HepG2 (cell line): ENCODE results near the gene RFX2. TPM values are rescaled to one million over a fixed set of nuclear protein-coding genes. Genes with fewer than 3 reads are reported as not detected.

ENCODE experiments used
- CBFB ChIP-seq: sonication (generic); formaldehyde crosslinking; IDR thresholded peaks from 2 replicates; pipeline ENCODE4 v1.4.0; 2020; ENCODE audit warnings: missing genetic modification reagents
- ETV5 ChIP-seq: IDR thresholded peaks from 2 replicates; pipeline ENCODE4 v1.6.1; 2018; ENCODE audit warnings: missing biosample characterization, missing genetic modification reagents, inconsistent platforms, borderline replicate concordance
- HMGXB4 ChIP-seq, 2 experiments: sonication (generic) in 1 of 2; formaldehyde crosslinking in 1 of 2; IDR thresholded peaks; 2 replicates each; pipeline versions ENCODE4 v1.4.0 to v1.6.1; 2018 to 2020; ENCODE audit warnings: missing genetic modification reagents in 2 of 2, borderline replicate concordance in 1 of 2, low read depth in 1 of 2, mild to moderate bottlenecking in 1 of 2, missing biosample characterization in 1 of 2
- KMT2B ChIP-seq: IDR thresholded peaks from 2 replicates; pipeline ENCODE4 v1.6.1; 2016; ENCODE audit warnings: missing genetic modification reagents, missing compliant biosample characterization
- PAF1 ChIP-seq: IDR thresholded peaks from 2 replicates; pipeline ENCODE4 v1.6.1; 2016; ENCODE audit warnings: missing genetic modification reagents, missing compliant biosample characterization
- ZBTB40 ChIP-seq, 2 experiments: fragments of 450-650 bp in 1 of 2; sonication (generic) in 1 of 2; formaldehyde crosslinking in 1 of 2; IDR thresholded peaks; 2 replicates each; pipeline versions ENCODE4 v1.6.1 to v1.8.0; 2016 to 2022; ENCODE audit warnings: antibody characterized with exemption in 1 of 2, mild to moderate bottlenecking in 1 of 2, missing genetic modification reagents in 1 of 2
- polyA plus RNA-seq, 8 experiments: library from polyadenylated mRNA; depleted of rRNA in 3 of 8; stranded (reverse) in 7 of 8; unstranded in 1 of 8; fragments of >200 nt; fragmentation: Illumina TruSeq in 4 of 8; extraction: Trizol in 4 of 8; gene quantifications; 2 replicates each; pipeline versions ENCODE4 v1.2.1 to v1.2.3, GENCODE V29; 2011 to 2016; ENCODE audit warnings: low read depth in 4 of 8, missing spikeins in 1 of 8, mixed read lengths in 1 of 8; ENCODE audit not compliant: insufficient read depth in 1 of 8
- total RNA-seq, 5 experiments: library from RNA; depleted of rRNA; stranded (reverse); fragments of >200 nt; fragmentation: Illumina TruSeq; extraction: Trizol; gene quantifications; 2 replicates each; pipeline ENCODE4 v1.2.3, GENCODE V29; 2016; ENCODE audit warnings: low read depth in 1 of 5
- TF ChIP-seq, protein P1 (sequence below): sonication (generic); formaldehyde crosslinking; IDR thresholded peaks from 2 replicates; pipeline ENCODE4 v1.5.1; 2020; ENCODE audit warnings: mild to moderate bottlenecking, moderate library complexity, missing genetic modification reagents
- TF ChIP-seq, protein P2 (sequence below): sonication (generic); formaldehyde crosslinking; IDR thresholded peaks from 2 replicates; pipeline ENCODE4 v1.5.1; 2020; ENCODE audit warnings: mild to moderate bottlenecking, missing genetic modification reagents, moderate library complexity

RFX2 gene
- total and polyA plus RNA-seq, 2 of the 13 experiments (the other 11 are each of a cell fraction or from before 2014, with no cell fraction given), result 2.8 to 3.3 TPM

- no peak for TF ChIP-seq ZBTB40 (IDR thresholded peaks at IDR 0.05)
- TF ChIP-seq ZBTB40 (CRISPR knock-in tag; IDR thresholded peaks at IDR 0.05), result peak; percentile 89
- peak; percentile 15; the same call in 1 of the 2 replicates for TF ChIP-seq CBFB
- peak; percentile 98 for TF ChIP-seq ETV5 (CRISPR knock-in tag)
- TF ChIP-seq PAF1 (CRISPR knock-in tag), result no peak
- TF ChIP-seq KMT2B, result peak; percentile 75
- TF ChIP-seq, protein P1, sequence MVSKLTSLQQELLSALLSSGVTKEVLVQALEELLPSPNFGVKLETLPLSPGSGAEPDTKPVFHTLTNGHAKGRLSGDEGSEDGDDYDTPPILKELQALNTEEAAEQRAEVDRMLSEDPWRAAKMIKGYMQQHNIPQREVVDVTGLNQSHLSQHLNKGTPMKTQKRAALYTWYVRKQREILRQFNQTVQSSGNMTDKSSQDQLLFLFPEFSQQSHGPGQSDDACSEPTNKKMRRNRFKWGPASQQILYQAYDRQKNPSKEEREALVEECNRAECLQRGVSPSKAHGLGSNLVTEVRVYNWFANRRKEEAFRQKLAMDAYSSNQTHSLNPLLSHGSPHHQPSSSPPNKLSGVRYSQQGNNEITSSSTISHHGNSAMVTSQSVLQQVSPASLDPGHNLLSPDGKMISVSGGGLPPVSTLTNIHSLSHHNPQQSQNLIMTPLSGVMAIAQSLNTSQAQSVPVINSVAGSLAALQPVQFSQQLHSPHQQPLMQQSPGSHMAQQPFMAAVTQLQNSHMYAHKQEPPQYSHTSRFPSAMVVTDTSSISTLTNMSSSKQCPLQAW (CRISPR knock-in tag), result peak; percentile 98
- TF ChIP-seq, protein P2, sequence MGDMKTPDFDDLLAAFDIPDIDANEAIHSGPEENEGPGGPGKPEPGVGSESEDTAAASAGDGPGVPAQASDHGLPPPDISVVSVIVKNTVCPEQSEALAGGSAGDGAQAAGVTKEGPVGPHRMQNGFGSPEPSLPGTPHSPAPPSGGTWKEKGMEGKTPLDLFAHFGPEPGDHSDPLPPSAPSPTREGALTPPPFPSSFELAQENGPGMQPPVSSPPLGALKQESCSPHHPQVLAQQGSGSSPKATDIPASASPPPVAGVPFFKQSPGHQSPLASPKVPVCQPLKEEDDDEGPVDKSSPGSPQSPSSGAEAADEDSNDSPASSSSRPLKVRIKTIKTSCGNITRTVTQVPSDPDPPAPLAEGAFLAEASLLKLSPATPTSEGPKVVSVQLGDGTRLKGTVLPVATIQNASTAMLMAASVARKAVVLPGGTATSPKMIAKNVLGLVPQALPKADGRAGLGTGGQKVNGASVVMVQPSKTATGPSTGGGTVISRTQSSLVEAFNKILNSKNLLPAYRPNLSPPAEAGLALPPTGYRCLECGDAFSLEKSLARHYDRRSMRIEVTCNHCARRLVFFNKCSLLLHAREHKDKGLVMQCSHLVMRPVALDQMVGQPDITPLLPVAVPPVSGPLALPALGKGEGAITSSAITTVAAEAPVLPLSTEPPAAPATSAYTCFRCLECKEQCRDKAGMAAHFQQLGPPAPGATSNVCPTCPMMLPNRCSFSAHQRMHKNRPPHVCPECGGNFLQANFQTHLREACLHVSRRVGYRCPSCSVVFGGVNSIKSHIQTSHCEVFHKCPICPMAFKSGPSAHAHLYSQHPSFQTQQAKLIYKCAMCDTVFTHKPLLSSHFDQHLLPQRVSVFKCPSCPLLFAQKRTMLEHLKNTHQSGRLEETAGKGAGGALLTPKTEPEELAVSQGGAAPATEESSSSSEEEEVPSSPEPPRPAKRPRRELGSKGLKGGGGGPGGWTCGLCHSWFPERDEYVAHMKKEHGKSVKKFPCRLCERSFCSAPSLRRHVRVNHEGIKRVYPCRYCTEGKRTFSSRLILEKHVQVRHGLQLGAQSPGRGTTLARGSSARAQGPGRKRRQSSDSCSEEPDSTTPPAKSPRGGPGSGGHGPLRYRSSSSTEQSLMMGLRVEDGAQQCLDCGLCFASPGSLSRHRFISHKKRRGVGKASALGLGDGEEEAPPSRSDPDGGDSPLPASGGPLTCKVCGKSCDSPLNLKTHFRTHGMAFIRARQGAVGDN (CRISPR knock-in tag), result peak; percentile 97
- TF ChIP-seq HMGXB4 (CRISPR knock-in tag; IDR thresholded peaks at IDR 0.05; ENCODE audit: borderline replicate concordance in 1 of 2, low read depth in 1 of 2), result no peak; a peak in 2 of 4 replicates
These were observed 148.0 kb downstream of the RFX2 start (continued) for GRCh38 chr19:5961969-5962945.
